Ascending aorta (tissue), 2 donors: ENCODE data around the gene SNUPN. TPM values are rescaled to one million over a fixed set of nuclear protein-coding genes. Genes with fewer than 3 reads are reported as not detected.
A peak's percentile ranks its signal among the peaks of the same experiment; 100 is the strongest.

ENCODE experiments used
- DNase-seq, 2 donors: peaks; one replicate each; pipeline ENCODE4 v3.0.0-alpha.2; 2019; ENCODE audit warnings: low spot score in 2 of 2
- H3K27ac ChIP-seq, 2 donors: fragments of 200-600 bp; sonication (generic); one replicate each; pipeline ENCODE4 v1.5.1; 2016 to 2017; ENCODE audit warnings: mild to moderate bottlenecking in 1 of 2
- H3K27me3 ChIP-seq: fragments of 200-600 bp; sonication (generic); one replicate; pipeline ENCODE4 v1.5.1; 2017
- H3K36me3 ChIP-seq, 2 donors: fragments of 200-600 bp; sonication (generic); one replicate each; pipeline ENCODE4 v1.5.1; 2016
- H3K4me1 ChIP-seq, 2 donors: fragments of 200-600 bp; sonication (generic); one replicate each; pipeline ENCODE4 v1.5.1; 2016 to 2017; ENCODE audit warnings: mild to moderate bottlenecking in 1 of 2
- H3K4me3 ChIP-seq, 2 donors: fragments of 200-600 bp; sonication (generic); one replicate each; pipeline ENCODE4 v1.5.1; 2016 to 2017; ENCODE audit warnings: mild to moderate bottlenecking in 1 of 2
- H3K9me3 ChIP-seq, 2 donors: fragments of 200-600 bp; sonication (generic); one replicate each; pipeline ENCODE4 v1.5.1; 2016
- intact Hi-C: fragments of 100-400 bp; cut with DNase I; formaldehyde crosslinking; loops from one replicate; pipeline ENCODE4 v1.15.1; 2023
- total RNA-seq: library from RNA; depleted of rRNA; stranded (reverse); fragments of >200 nt; gene quantifications from one replicate; pipeline ENCODE4 v1.1.0, GENCODE V29; 2016
- TF ChIP-seq, protein P1 (sequence below), 3 experiments: fragments of 200-600 bp in 2 of 3; fragments of 450-650 bp in 1 of 3; sonication (generic) in 2 of 3; IDR thresholded peaks; one replicate each; pipeline ENCODE4 v1.5.1; 2016 to 2019; ENCODE audit warnings: antibody characterized with exemption in 3 of 3, mild to moderate bottlenecking in 1 of 3, moderate library complexity in 1 of 3

Gene SNUPN
- total RNA-seq, 1 donor from 2014 or later, result 6.7 TPM

DNA sequence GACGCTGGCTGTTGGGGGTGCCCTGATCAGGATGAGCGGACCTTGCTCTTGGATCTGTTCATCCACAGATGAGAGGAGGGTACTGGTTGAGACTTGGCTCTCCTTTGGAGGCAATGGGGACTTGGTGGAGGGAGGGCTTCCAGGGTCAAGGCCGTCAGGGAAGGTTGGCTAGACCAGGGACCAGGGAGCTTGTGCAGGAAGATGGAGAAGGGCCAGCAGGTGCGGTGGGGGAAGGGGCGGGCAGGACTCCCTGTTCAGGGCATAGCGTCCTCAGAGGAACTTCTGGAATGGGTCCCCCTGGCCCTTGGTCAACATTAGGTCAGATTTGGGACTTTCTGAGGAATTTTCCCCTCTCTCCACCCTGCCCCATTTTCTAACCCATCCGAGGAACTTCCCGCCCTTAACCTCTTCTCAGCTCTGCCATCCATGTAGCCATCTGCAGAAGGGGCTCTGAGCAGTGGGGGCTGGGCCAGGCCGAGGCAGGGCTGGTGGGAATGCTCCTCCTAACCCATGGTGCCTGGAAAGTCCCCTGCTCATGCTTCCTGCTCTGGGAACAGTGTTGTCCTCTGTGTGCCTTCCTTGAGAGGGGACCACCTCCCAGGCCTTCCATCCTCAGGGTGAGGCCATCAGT is 33.7 kb upstream of the SNUPN start:
- H3K27ac ChIP-seq, result peak overlapping the region; percentile 95 to 97
- intact Hi-C loops, result no loop called here
- H3K27me3 ChIP-seq, result no peaks in the 10 kb centered on the region
- H3K9me3 ChIP-seq, result no peaks in the 10 kb centered on the region
- no peak for DNase-seq
- peaks cover 26 to 53% of the 10 kb centered on the region in 2 donors for H3K4me1 ChIP-seq
- no peak overlapping the region for H3K4me3 ChIP-seq
- peaks cover 15 to 45% of the 10 kb centered on the region in 2 donors for H3K36me3 ChIP-seq
- TF ChIP-seq, protein P1, sequence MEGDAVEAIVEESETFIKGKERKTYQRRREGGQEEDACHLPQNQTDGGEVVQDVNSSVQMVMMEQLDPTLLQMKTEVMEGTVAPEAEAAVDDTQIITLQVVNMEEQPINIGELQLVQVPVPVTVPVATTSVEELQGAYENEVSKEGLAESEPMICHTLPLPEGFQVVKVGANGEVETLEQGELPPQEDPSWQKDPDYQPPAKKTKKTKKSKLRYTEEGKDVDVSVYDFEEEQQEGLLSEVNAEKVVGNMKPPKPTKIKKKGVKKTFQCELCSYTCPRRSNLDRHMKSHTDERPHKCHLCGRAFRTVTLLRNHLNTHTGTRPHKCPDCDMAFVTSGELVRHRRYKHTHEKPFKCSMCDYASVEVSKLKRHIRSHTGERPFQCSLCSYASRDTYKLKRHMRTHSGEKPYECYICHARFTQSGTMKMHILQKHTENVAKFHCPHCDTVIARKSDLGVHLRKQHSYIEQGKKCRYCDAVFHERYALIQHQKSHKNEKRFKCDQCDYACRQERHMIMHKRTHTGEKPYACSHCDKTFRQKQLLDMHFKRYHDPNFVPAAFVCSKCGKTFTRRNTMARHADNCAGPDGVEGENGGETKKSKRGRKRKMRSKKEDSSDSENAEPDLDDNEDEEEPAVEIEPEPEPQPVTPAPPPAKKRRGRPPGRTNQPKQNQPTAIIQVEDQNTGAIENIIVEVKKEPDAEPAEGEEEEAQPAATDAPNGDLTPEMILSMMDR (IDR thresholded peaks at IDR 0.05), result no peak

DNA sequence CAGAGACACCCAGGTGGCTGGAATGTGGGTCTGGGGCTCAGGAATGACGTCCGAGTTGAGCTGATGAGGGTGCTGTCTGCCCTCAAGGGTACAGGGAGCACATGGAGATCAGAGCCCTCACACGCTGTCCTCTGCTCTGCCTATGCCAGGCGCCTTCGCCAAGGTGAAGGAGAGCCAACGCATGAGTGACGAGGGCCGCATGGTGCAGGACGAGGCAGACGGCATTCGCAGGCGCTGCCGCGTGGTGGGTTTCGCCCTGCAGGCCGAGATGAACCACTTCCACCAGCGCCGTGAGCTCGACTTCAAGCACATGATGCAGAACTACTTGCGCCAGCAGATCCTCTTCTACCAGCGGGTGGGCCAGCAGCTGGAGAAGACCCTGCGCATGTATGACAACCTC is 31.3 kb upstream of the SNUPN start:
- Histone ChIP-seq H3K27ac (peak overlapping the region; percentile 60 to 97), H3K27me3 (no peaks in the 10 kb centered on the region), H3K4me1 (peaks cover 44 to 68% of the 10 kb centered on the region in 2 donors), H3K36me3 (peaks cover 15 to 39% of the 10 kb centered on the region in 2 donors), H3K4me3 (no peak overlapping the region), H3K9me3 (no peaks in the 10 kb centered on the region)
- no peak for DNase-seq
- TF ChIP-seq, protein P1 (IDR thresholded peaks at IDR 0.05), result no peak
- intact Hi-C loops, result no loop called here

DNA sequence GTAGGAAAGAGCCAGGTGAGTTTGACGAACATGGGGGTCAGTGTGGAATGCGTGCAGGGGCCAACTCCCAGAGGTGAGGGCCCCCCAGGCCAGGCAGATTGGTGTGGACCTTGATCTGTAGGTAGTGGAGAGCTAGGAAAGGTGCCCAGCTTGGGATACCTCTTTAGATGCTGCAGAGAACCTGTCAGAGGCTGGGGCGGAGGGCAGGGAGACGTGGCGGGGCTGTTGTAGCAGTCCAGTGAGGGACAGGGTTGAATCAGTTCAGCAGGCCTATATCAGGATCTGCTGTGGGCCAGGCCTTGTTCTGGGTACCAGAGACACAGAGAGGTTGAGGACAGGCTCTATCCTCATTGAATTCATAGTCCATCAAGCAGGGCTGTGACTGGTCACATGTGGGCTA is 30.8 kb upstream of the SNUPN start:
- H3K27me3 ChIP-seq, result no peaks in the 10 kb centered on the region
- intact Hi-C loops, result no loop called here
- no peaks in the 10 kb centered on the region for H3K9me3 ChIP-seq
- no peak for DNase-seq
- H3K36me3 ChIP-seq, result peaks cover 15 to 39% of the 10 kb centered on the region in 2 donors
- peaks cover 43 to 68% of the 10 kb centered on the region in 2 donors for H3K4me1 ChIP-seq
- TF ChIP-seq, protein P1 (IDR thresholded peaks at IDR 0.05), result no peak
- no peak overlapping the region for H3K4me3 ChIP-seq
- peak overlapping the region; percentile 34 to 60 for H3K27ac ChIP-seq

DNA sequence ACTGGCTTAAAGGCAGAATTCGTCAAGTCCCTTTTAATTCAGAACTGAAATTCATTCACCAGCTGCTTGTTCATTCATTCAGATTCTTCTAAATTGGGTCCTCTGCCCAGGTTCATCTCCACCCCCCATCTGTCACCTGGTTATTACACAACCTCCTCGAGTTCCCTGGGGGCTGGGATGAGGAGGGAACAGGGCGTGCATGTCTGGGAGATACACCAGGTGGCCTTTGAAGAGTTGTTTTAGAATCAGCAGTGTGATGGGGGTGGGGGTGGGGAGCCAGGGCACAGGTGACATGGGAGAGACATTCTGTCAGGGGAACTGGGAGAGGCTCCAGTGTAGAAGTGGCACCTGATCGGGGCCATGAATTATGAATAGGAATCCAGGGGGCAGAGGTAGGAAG is 30.4 kb upstream of the SNUPN start:
- TF ChIP-seq, protein P1 (IDR thresholded peaks at IDR 0.05), result no peak
- Histone ChIP-seq H3K4me3 (no peak overlapping the region), H3K36me3 (peaks cover 15 to 42% of the 10 kb centered on the region in 2 donors), H3K27me3 (no peaks in the 10 kb centered on the region), H3K27ac (peak overlapping the region; percentile 34 to 60), H3K9me3 (no peaks in the 10 kb centered on the region), H3K4me1 (peaks cover 42 to 71% of the 10 kb centered on the region in 2 donors)
- intact Hi-C loops, result no loop called here
- DNase-seq, result no peak

DNA sequence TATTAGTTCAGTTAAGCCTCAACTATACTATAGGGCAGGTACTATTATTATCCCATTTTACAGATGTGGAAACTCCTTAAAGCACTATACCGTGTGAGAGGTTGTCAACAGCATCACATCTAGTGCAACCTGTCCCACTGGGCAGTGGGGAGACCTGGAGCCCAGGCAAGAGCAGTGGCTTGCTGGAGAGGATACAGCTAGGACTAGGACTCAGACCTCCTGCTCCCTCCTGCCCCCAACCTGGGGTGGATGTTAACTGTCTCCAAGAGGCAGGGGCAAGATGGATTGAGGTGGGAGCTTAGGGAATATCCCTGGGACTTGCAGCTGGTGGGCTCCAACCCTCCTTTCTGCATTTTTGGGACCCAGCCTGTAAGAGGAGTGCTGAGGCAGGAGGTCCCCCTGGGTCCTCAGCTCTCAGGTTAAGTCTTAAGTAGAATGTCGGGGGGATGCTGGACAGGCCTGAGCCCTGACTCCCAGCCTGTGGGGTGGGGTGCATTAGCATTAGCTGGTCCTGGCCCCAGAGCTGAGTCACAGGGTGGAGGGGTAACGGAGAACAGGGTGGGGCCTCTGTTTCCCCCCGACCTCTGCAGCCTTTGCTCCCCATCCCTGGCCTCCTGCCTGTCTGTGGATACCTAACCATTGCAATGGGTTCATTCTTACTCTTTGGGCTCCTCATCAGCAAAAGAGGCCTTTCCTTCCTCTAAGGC is 28.8 kb upstream of the SNUPN start:
- peaks cover 41 to 70% of the 10 kb centered on the region in 2 donors for H3K4me1 ChIP-seq
- TF ChIP-seq, protein P1 (IDR thresholded peaks at IDR 0.05), result no peak
- DNase-seq, result no peak
- no peaks in the 10 kb centered on the region for H3K27me3 ChIP-seq
- intact Hi-C loops, result no loop called here
- peak overlapping the region in 1 of 2 donors; percentile 14 for H3K4me3 ChIP-seq
- H3K9me3 ChIP-seq, result no peaks in the 10 kb centered on the region
- H3K36me3 ChIP-seq, result peaks cover 15 to 40% of the 10 kb centered on the region in 2 donors
- H3K27ac ChIP-seq, result peak overlapping the region; percentile 98 to 99
